ENCODE measurements around the gene PGM1. TPM values are rescaled to one million over a fixed set of nuclear protein-coding genes. Genes with fewer than 3 reads are reported as not detected.
A peak's percentile ranks its signal among the peaks of the same experiment; 100 is the strongest.

Gene PGM1
- total RNA-seq, 1 donor from 2014 or later: 46.0 TPM

- no peak overlapping the region for H3K4me3 Mint-ChIP-seq
- no peaks in the 10 kb centered on the region for H3K9me3 Mint-ChIP-seq
- no peak overlapping the region for H3K27ac Mint-ChIP-seq
- peaks cover 42% of the 10 kb centered on the region for H3K36me3 Mint-ChIP-seq
- peaks cover 20% of the 10 kb centered on the region for H3K4me1 Mint-ChIP-seq
- TF ChIP-seq, protein P1, sequence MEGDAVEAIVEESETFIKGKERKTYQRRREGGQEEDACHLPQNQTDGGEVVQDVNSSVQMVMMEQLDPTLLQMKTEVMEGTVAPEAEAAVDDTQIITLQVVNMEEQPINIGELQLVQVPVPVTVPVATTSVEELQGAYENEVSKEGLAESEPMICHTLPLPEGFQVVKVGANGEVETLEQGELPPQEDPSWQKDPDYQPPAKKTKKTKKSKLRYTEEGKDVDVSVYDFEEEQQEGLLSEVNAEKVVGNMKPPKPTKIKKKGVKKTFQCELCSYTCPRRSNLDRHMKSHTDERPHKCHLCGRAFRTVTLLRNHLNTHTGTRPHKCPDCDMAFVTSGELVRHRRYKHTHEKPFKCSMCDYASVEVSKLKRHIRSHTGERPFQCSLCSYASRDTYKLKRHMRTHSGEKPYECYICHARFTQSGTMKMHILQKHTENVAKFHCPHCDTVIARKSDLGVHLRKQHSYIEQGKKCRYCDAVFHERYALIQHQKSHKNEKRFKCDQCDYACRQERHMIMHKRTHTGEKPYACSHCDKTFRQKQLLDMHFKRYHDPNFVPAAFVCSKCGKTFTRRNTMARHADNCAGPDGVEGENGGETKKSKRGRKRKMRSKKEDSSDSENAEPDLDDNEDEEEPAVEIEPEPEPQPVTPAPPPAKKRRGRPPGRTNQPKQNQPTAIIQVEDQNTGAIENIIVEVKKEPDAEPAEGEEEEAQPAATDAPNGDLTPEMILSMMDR (IDR thresholded peaks at IDR 0.05; ENCODE audit: unreplicated experiment): no peak
- DNase-seq (ENCODE audit: low spot score in 2 of 2, unreplicated experiment in 2 of 2): no peak
- H3K27me3 Mint-ChIP-seq (ENCODE audit: low read depth): no peaks in the 10 kb centered on the region
These were observed 60.8 kb downstream of the PGM1 start for GRCh38 chr1:63653976-63654375.

GRCh38 chr1:63659448-63659847 is 66.2 kb downstream of the PGM1 start:
- peaks cover 45% of the 10 kb centered on the region for H3K36me3 Mint-ChIP-seq

DNA sequence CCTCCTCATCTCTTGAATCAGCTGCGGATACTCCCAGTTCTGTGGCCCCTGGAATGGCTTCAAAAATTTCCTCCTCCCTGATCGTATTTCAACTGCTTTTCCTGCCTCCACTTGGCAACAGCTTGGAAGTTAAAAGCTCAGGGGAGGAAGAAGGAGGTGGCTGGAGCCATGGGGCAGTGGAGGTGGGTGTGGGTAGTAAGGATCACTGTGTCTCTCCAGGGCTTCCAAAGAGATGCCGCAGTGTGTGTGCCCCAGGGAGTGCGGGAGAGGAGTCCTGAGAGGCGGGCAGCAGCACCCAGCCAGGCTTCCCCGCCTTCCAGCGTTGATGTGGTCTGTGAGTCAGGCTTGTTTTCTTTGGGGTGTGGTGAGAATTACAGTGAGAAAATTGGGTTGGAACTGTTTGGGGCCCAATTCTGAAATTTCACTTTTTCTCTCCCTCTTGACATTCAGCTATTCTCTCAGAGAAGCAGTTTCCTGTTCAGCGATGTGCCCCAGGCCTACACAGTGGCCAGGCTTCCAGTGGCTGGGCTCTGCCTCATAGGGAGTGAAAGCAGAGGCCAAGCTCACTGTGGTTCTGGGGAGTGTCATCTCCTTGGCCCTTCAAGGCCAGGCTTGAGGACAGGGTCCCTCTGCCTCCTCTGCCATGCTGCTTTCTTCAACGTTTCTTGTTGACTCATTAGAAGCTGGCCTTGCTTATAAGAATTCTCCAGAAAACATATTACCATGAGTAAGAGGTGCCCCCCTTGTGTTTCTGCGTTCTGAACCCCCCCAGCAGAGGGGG is 69.0 kb downstream of the PGM1 start:
- Mint-ChIP-seq H3K36me3 (peaks cover 40% of the 10 kb centered on the region), H3K27me3 (ENCODE audit: low read depth) (no peaks in the 10 kb centered on the region), H3K27ac (peak overlapping the region; percentile 68), H3K4me1 (peaks cover 21% of the 10 kb centered on the region), H3K4me3 (no peak overlapping the region), H3K9me3 (peaks cover 16% of the 10 kb centered on the region)
- no peak for DNase-seq (ENCODE audit: low spot score in 2 of 2, unreplicated experiment in 2 of 2)
- TF ChIP-seq, protein P1 (IDR thresholded peaks at IDR 0.05; ENCODE audit: unreplicated experiment): no peak

More at GRCh38 chr1:63659448-63659847, 66.2 kb downstream of the PGM1 start:
- H3K9me3 Mint-ChIP-seq: no peaks in the 10 kb centered on the region
- TF ChIP-seq, protein P1 (IDR thresholded peaks at IDR 0.05; ENCODE audit: unreplicated experiment): no peak
- peaks cover 21% of the 10 kb centered on the region for H3K4me1 Mint-ChIP-seq
- no peaks in the 10 kb centered on the region for H3K27me3 Mint-ChIP-seq (ENCODE audit: low read depth)
- no peak overlapping the region for H3K27ac Mint-ChIP-seq
- no peak overlapping the region for H3K4me3 Mint-ChIP-seq
- no peak for DNase-seq (ENCODE audit: low spot score in 2 of 2, unreplicated experiment in 2 of 2)

GRCh38 chr1:63662841-63663240 is 69.6 kb downstream of the PGM1 start:
- Mint-ChIP-seq H3K36me3 (peaks cover 36% of the 10 kb centered on the region), H3K27ac (peak overlapping the region; percentile 68), H3K4me3 (no peak overlapping the region), H3K9me3 (peaks cover 16% of the 10 kb centered on the region), H3K4me1 (peaks cover 21% of the 10 kb centered on the region), H3K27me3 (ENCODE audit: low read depth) (no peaks in the 10 kb centered on the region)
- TF ChIP-seq, protein P1 (IDR thresholded peaks at IDR 0.05; ENCODE audit: unreplicated experiment): no peak
- DNase-seq (ENCODE audit: low spot score in 2 of 2, unreplicated experiment in 2 of 2): no peak

- DNase-seq (ENCODE audit: low spot score in 2 of 2, unreplicated experiment in 2 of 2): no peak
- TF ChIP-seq, protein P1 (IDR thresholded peaks at IDR 0.05; ENCODE audit: unreplicated experiment): no peak
- Mint-ChIP-seq H3K36me3 (peaks cover 33% of the 10 kb centered on the region), H3K27me3 (ENCODE audit: low read depth) (no peaks in the 10 kb centered on the region), H3K4me3 (no peak overlapping the region), H3K9me3 (peaks cover 16% of the 10 kb centered on the region), H3K27ac (peak overlapping the region; percentile 68), H3K4me1 (peaks cover 21% of the 10 kb centered on the region)
These were observed 70.1 kb downstream of the PGM1 start for GRCh38 chr1:63663301-63663700.
